Measurements from ENCODE around the gene RPS6KA3.

DNA sequence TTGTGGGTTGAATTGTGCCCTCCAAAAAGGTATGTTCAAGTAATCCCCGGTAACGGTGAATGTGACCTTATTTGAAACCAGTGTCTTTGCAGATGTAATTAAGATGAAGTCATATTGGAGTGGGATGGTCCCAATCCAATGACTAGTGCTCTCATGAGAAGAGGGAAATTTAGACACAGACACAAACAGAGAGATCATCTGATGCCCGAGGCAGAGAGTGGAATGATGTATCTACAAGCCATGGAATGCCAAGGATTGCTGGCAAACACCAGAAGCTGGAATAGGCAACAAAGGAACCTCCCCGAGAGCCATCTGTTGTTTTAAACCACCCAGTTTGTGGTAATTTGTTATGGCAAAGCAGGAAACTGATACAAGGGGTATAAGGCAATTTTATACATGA, 35.1 kb downstream of the RPS6KA3 start:
- TF ChIP-seq, protein P1, sequence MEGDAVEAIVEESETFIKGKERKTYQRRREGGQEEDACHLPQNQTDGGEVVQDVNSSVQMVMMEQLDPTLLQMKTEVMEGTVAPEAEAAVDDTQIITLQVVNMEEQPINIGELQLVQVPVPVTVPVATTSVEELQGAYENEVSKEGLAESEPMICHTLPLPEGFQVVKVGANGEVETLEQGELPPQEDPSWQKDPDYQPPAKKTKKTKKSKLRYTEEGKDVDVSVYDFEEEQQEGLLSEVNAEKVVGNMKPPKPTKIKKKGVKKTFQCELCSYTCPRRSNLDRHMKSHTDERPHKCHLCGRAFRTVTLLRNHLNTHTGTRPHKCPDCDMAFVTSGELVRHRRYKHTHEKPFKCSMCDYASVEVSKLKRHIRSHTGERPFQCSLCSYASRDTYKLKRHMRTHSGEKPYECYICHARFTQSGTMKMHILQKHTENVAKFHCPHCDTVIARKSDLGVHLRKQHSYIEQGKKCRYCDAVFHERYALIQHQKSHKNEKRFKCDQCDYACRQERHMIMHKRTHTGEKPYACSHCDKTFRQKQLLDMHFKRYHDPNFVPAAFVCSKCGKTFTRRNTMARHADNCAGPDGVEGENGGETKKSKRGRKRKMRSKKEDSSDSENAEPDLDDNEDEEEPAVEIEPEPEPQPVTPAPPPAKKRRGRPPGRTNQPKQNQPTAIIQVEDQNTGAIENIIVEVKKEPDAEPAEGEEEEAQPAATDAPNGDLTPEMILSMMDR (optimal IDR thresholded peaks at IDR 0.05 in 1 of 3, IDR thresholded peaks at IDR 0.05 in 1 of 3, conservative IDR thresholded peaks at IDR 0.05 in 1 of 3; ENCODE audit: extremely low read depth in 1 of 3, insufficient read depth in 2 of 3, low read length in 3 of 3) = no peak
- no peak for TF ChIP-seq EZH2 (IDR thresholded peaks at IDR 0.05; ENCODE audit: low read length)

All from keratinocyte (primary cell).